B cell (primary cell): Measurements from ENCODE around the gene SLC30A1. TPM values are rescaled to one million over a fixed set of nuclear protein-coding genes. Genes with fewer than 3 reads are reported as not detected.

Source experiments
- ATAC-seq: fragments of 200-7000 bp; cut with Tn5 transposase; one replicate; pipeline ENCODE4 v1.10.0; 2021; ENCODE audit warnings: low read depth, mild to moderate bottlenecking, moderate number of reproducible peaks, moderate library complexity
- CTCF ChIA-PET: fragments of 350-600 bp; sonication (Branson Sonifier 250); formaldehyde crosslinking; loops from one replicate; lab custom pipeline; 2021; ENCODE audit warnings: antibody characterized with exemption, inconsistent platforms; lab: Charles Lee
- POLR2A ChIA-PET: fragments of 350-600 bp; sonication (Branson Sonifier 250); formaldehyde crosslinking; loops from one replicate; lab custom pipeline; 2021; ENCODE audit warnings: antibody characterized with exemption; lab: Charles Lee
- DNase-seq: peaks from one replicate; pipeline ENCODE4 v3.0.0; 2013
- H2AFZ ChIP-seq: 2 replicates; pipeline ENCODE4 v1.6.1; 2012; ENCODE audit warnings: mild to moderate bottlenecking, low read depth, low read length; ENCODE audit not compliant: insufficient read depth, poor library complexity, severe bottlenecking
- H3K27ac ChIP-seq, 2 donors: 1 replicate in 1 of 2; 2 replicates in 1 of 2; pipeline ENCODE4 v1.5.1; 2012 to 2013; ENCODE audit warnings: low read length in 2 of 2, mild to moderate bottlenecking in 2 of 2, moderate library complexity in 1 of 2
- H3K27me3 ChIP-seq, 4 experiments: fragments of 200-600 bp in 1 of 4; sonication (generic) in 1 of 4; replicated peaks in 1 of 4; 1 replicate in 2 of 4; 2 replicates in 2 of 4; pipeline versions ENCODE4 v1.6.1 to v1.7.0; 2013 to 2016; ENCODE audit warnings: low read length in 3 of 4, mild to moderate bottlenecking in 2 of 4, mixed read lengths in 1 of 4, moderate library complexity in 1 of 4; ENCODE audit not compliant: insufficient read depth in 4 of 4, control insufficient read depth in 3 of 4; ENCODE audit errors: control extremely low read depth in 1 of 4
- H3K36me3 ChIP-seq, 2 experiments: replicated peaks in 1 of 2; 1 replicate in 1 of 2; 2 replicates in 1 of 2; pipeline versions ENCODE4 v1.6.1 to v1.7.1; 2013; ENCODE audit warnings: low read length in 1 of 2; ENCODE audit not compliant: insufficient read depth in 2 of 2, control insufficient read depth in 1 of 2; ENCODE audit errors: control extremely low read depth in 1 of 2, extremely low read depth in 1 of 2
- H3K4me1 ChIP-seq, 2 donors: fragments of 200-600 bp in 1 of 2; sonication (generic) in 1 of 2; 1 replicate in 1 of 2; 2 replicates in 1 of 2; pipeline versions ENCODE4 v1.5.1 to v1.6.1; 2013 to 2017; ENCODE audit warnings: low read length in 2 of 2; ENCODE audit not compliant: control insufficient read depth in 2 of 2, insufficient read depth in 2 of 2
- H3K4me2 ChIP-seq: replicated peaks from 2 replicates; pipeline ENCODE3; 2012; ENCODE audit warnings: mild to moderate bottlenecking, low read depth, low read length; ENCODE audit not compliant: poor library complexity, severe bottlenecking
- H3K4me3 ChIP-seq, 5 experiments: fragments of 200-600 bp in 1 of 5; sonication (generic) in 1 of 5; 1 replicate in 3 of 5; 2 replicates in 2 of 5; pipeline versions ENCODE4 v1.5.1 to v1.7.0; 2011 to 2016; ENCODE audit warnings: low read length in 4 of 5, mild to moderate bottlenecking in 4 of 5, low read depth in 2 of 5, control low read depth in 1 of 5, moderate library complexity in 1 of 5; ENCODE audit not compliant: insufficient read depth in 1 of 5; ENCODE audit errors: control extremely low read depth in 1 of 5, extremely low read depth in 1 of 5
- H3K79me2 ChIP-seq: fragments of 200-600 bp; sonication (generic); one replicate; pipeline ENCODE4 v1.6.0; 2016; ENCODE audit warnings: low read length; ENCODE audit not compliant: control insufficient read depth, insufficient read depth
- H3K9ac ChIP-seq: fragments of 200-600 bp; sonication (generic); 2 replicates; pipeline ENCODE4 v1.6.1; 2017; ENCODE audit warnings: mild to moderate bottlenecking, low read length, moderate library complexity
- H3K9me3 ChIP-seq, 3 donors: one replicate each; pipeline versions ENCODE4 v1.6.1 to v1.7.1; 2013; ENCODE audit warnings: low read length in 2 of 3; ENCODE audit not compliant: control insufficient read depth in 2 of 3, insufficient read depth in 1 of 3; ENCODE audit errors: control extremely low read depth in 1 of 3
- H4K20me1 ChIP-seq: 2 replicates; pipeline ENCODE4 v1.6.0; 2012; ENCODE audit warnings: mild to moderate bottlenecking, low read length; ENCODE audit not compliant: insufficient read depth, control insufficient read depth, poor library complexity, severe bottlenecking
- H3K27ac Mint-ChIP-seq: one replicate; pipeline ENCODE4 v1.8.0; 2021; ENCODE audit warnings: mixed read lengths
- H3K27me3 Mint-ChIP-seq: one replicate; pipeline ENCODE4 v1.8.0; 2021; ENCODE audit warnings: mixed read lengths
- H3K4me1 Mint-ChIP-seq: one replicate; pipeline ENCODE4 v1.8.0; 2021; ENCODE audit warnings: mixed read lengths
- H3K4me3 Mint-ChIP-seq: one replicate; pipeline ENCODE4 v1.8.0; 2021; ENCODE audit warnings: mixed read lengths
- H3K9me3 Mint-ChIP-seq: one replicate; pipeline ENCODE4 v1.8.0; 2022; ENCODE audit warnings: mixed read lengths; ENCODE audit not compliant: insufficient read depth
- EZH2 ChIP-seq: IDR thresholded peaks from 2 replicates; pipeline ENCODE4 v1.6.1; 2012; ENCODE audit warnings: borderline replicate concordance, low read depth, mild to moderate bottlenecking, moderate library complexity, low read length; ENCODE audit not compliant: insufficient read depth, poor library complexity, severe bottlenecking
- WGBS: methylation state at CpG from one replicate; pipeline ENCODE4 v1.1.5; 2013; ENCODE audit warnings: missing lambda C conversion rate; ENCODE audit not compliant: insufficient coverage; 5-methylcytosine and 5-hydroxymethylcytosine counted together
- intact Hi-C: fragments of 100-400 bp; cut with micrococcal nuclease; formaldehyde crosslinking; loops from one replicate; pipeline ENCODE4 v1.10.0; 2022
- polyA plus RNA-seq: library from polyadenylated mRNA; depleted of rRNA; stranded (reverse); fragments of >200 nt; gene quantifications from 2 replicates; pipeline ENCODE4 v1.2.3, GENCODE V29; 2012
- total RNA-seq, 2 donors: library from RNA; stranded (reverse); fragments of 120-200 nt in 1 of 2; gene quantifications; 1 replicate in 1 of 2; 2 replicates in 1 of 2; pipeline versions ENCODE4 v1.2.3 to v1.2.4, GENCODE V29; 2013 to 2022
- TF ChIP-seq, protein P1 (sequence below): fragments of 200-600 bp; IDR thresholded peaks from one replicate; pipeline ENCODE4 v1.8.0; 2022; ENCODE audit warnings: antibody characterized with exemption, mild to moderate bottlenecking

Gene SLC30A1
- total and polyA plus RNA-seq, 2 donors (not counting 1 experiment from before 2014, with no cell fraction given) = 1.7 to 12.2 TPM

DNA sequence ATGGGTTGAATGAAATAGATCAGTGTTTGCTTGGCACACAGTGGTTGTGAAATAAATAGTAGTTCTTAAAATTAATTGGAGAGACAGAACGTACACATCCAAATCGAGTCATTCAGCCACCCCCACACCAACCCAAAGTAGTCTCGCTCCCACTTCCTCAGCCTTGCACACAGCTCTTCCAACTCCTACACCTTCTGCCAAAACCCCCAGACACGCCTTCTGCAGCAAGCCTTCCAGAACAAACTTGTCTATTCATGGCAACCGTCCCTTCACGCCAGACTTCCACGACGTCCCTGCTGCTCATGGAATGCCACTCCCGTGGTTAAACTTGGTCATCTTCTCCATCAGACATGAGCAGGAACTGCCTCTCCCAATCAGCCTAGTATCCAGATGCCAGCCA, 49.5 kb downstream of the SLC30A1 start:
- H3K79me2 ChIP-seq = no peaks in the 10 kb centered on the region
- no peaks in the 10 kb centered on the region for H3K9me3 Mint-ChIP-seq
- H3K9ac ChIP-seq = no peak overlapping the region
- TF ChIP-seq EZH2 = no peak
- TF ChIP-seq, protein P1, sequence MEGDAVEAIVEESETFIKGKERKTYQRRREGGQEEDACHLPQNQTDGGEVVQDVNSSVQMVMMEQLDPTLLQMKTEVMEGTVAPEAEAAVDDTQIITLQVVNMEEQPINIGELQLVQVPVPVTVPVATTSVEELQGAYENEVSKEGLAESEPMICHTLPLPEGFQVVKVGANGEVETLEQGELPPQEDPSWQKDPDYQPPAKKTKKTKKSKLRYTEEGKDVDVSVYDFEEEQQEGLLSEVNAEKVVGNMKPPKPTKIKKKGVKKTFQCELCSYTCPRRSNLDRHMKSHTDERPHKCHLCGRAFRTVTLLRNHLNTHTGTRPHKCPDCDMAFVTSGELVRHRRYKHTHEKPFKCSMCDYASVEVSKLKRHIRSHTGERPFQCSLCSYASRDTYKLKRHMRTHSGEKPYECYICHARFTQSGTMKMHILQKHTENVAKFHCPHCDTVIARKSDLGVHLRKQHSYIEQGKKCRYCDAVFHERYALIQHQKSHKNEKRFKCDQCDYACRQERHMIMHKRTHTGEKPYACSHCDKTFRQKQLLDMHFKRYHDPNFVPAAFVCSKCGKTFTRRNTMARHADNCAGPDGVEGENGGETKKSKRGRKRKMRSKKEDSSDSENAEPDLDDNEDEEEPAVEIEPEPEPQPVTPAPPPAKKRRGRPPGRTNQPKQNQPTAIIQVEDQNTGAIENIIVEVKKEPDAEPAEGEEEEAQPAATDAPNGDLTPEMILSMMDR = no peak
- H3K27ac Mint-ChIP-seq = no peak overlapping the region
- intact Hi-C loops = no loop called here
- ATAC-seq = no peak
- H3K27ac ChIP-seq = no peak overlapping the region
- no peak overlapping the region for H2AFZ ChIP-seq
- H3K4me3 ChIP-seq = no peak overlapping the region
- POLR2A ChIA-PET = no interaction called here
- peaks cover 13 to 20% of the 10 kb centered on the region in 2 donors for H3K4me1 ChIP-seq
- no peak overlapping the region for H3K4me3 Mint-ChIP-seq
- H3K27me3 ChIP-seq = no peaks in the 10 kb centered on the region
- H3K9me3 ChIP-seq = peaks cover 0 to 2% (median 0%) of the 10 kb centered on the region in 3 donors
- peaks cover 6% of the 10 kb centered on the region for H3K27me3 Mint-ChIP-seq
- CTCF ChIA-PET = no interaction called here
- H3K4me2 ChIP-seq = no peak overlapping the region
- H3K4me1 Mint-ChIP-seq = peaks cover 17% of the 10 kb centered on the region
- WGBS = 94% methylated on average over 9 of the region's 9 CpGs
- H3K36me3 ChIP-seq = no peaks in the 10 kb centered on the region
- no peaks in the 10 kb centered on the region for H4K20me1 ChIP-seq
- DNase-seq = no peak

DNA sequence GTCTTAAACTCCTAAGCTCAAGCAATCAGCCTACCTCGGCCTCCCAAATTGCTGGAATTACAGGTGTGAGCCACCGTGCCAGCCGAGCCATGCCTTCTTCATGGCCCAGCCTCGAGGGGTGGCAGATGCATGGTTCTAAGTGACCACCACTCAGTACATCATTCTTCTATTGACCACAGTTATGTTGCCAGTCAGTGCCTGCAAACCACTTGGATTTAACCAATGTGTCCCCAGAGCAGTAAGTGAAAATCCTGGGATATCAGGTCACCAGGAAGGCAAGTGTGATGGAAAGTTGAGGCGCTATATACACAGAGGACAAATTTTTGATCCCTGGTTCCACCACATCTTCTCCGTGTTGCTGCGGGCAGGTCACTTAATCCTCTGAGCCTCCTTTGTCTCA, 50.0 kb downstream of the SLC30A1 start:
- POLR2A ChIA-PET = no interaction called here
- H3K27ac Mint-ChIP-seq = no peak overlapping the region
- ATAC-seq = no peak
- no peak overlapping the region for H3K4me3 ChIP-seq
- no peaks in the 10 kb centered on the region for H3K36me3 ChIP-seq
- TF ChIP-seq EZH2 = no peak
- TF ChIP-seq, protein P1 = no peak
- peaks cover 0 to 4% (median 0%) of the 10 kb centered on the region in 3 donors for H3K9me3 ChIP-seq
- no peaks in the 10 kb centered on the region for H4K20me1 ChIP-seq
- peaks cover 17% of the 10 kb centered on the region for H3K4me1 Mint-ChIP-seq
- H3K9me3 Mint-ChIP-seq = no peaks in the 10 kb centered on the region
- peaks cover 13 to 20% of the 10 kb centered on the region in 2 donors for H3K4me1 ChIP-seq
- no peaks in the 10 kb centered on the region for H3K79me2 ChIP-seq
- intact Hi-C loops = no loop called here
- no peak overlapping the region for H3K27ac ChIP-seq
- H3K27me3 ChIP-seq = no peaks in the 10 kb centered on the region
- CTCF ChIA-PET = interaction anchor here (3.0 kb wide), 1 partner anchor 15 kb away, joined by 13 read pairs; no protein-coding TSS in a partner anchor
- 100% methylated on average over 2 of the region's 7 CpGs for WGBS
- DNase-seq = no peak
- H3K27me3 Mint-ChIP-seq = peaks cover 6% of the 10 kb centered on the region
- no peak overlapping the region for H3K9ac ChIP-seq
- H2AFZ ChIP-seq = no peak overlapping the region
- no peak overlapping the region for H3K4me3 Mint-ChIP-seq
- no peak overlapping the region for H3K4me2 ChIP-seq
